WTC11 (cell line): ENCODE measurements around the gene WDR91.

Experiments used
- CDX4 ChIP-seq: fragments of 250-450 bp; sonication (Bioruptor Pico); IDR thresholded peaks from 2 replicates; pipeline ENCODE4 v1.9.0; 2021; ENCODE audit warnings: moderate library complexity, mild to moderate bottlenecking, inconsistent platforms, borderline replicate concordance
- CTCF ChIP-seq: fragments of 200-600 bp; IDR thresholded peaks from 2 replicates; pipeline ENCODE4 v1.8.0; 2022; ENCODE audit warnings: antibody characterized with exemption
- MAX ChIP-seq: sonication (generic); formaldehyde crosslinking; IDR thresholded peaks from 2 replicates; pipeline ENCODE4 v1.8.0; 2022; ENCODE audit warnings: mild to moderate bottlenecking, missing genetic modification reagents
- ZNF532 ChIP-seq: fragments of 250-450 bp; sonication (Bioruptor Pico); IDR thresholded peaks from 2 replicates; pipeline ENCODE4 v1.9.0; 2021; ENCODE audit warnings: mild to moderate bottlenecking, borderline replicate concordance

- no peak for TF ChIP-seq CTCF
- no peak for TF ChIP-seq CDX4 (CRISPR knock-in tag)
- no peak for TF ChIP-seq MAX
- TF ChIP-seq ZNF532 (CRISPR knock-in tag), result no peak
These were observed 22.2 kb upstream of the WDR91 start, which contains the start of gene STRA8 for GRCh38 chr7:135233570-135233969.
